ENCODE results near the gene PHF13.
A peak's percentile ranks its signal among the peaks of the same experiment; 100 is the strongest.
"Not testable (repeated sequence)": the region's sequence is repeated elsewhere in the genome, so short reads cannot be mapped to it uniquely, and the experiment has no call there.

The PHF13 gene

DNA sequence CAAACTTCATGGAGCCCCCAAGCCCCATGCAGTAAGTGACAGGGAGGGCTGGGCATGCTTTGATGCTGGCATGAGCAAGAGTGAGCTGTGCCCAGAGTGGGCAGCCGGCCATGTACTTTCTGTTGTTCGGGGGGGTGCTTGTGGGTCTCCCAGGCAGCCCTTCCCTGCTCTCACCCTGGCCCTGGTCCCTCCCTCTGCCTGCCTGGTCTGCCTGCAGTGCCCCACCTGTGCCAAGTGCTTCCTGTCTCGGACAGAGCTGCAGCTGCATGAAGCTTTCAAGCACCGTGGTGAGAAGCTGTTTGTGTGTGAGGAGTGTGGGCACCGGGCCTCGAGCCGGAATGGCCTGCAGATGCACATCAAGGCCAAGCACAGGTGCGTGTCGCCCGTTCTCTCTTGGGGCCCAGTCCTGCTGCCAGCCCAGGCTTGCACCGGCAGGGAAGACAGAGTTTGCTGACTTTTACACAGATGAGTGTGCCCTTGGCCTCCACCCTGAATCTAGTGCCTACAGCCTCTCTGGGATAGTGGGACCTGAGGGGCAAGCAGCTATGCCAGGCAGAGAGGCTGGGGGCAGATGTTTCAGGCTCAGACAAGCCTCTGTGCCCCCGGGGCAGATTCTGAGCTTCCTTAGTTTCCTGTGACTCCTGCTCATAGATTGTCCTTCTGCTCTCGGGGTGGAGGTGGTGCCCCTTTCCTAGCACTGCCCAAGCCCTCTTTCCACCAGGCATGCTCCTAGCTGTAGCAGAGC lies 26.1 kb upstream of the PHF13 start:
- DNase-seq (ENCODE audit: low read depth in 2 of 2): no peak

DNA sequence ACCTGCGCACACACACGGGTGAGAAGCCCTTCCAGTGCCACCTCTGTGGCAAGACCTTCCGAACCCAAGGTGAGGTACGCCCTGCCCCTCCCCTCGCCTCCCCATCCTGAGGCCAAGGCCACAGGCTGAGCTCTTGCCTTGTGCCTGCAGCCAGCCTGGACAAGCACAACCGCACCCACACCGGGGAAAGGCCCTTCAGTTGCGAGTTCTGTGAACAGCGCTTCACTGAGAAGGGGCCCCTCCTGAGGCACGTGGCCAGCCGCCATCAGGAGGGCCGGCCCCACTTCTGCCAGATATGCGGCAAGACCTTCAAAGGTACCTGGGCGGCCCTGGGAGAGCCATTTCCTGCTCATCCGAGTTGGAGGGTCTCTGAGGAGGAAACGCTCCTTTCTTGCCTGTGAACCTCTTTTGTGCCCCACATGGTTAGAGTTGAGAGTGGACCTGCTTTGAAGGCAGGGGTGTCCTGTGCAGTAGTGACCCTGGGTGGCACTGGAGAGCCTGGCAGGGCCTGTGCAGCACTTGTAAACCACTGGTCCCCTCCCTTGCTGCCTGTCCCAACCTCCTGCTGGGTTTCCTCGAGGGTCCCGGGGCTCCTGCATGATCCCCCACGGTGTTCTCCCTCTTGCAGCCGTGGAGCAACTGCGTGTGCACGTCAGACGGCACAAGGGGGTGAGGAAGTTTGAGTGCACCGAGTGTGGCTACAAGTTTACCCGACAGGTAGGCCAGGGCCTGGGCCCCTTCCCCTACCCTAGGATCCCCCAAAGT lies 25.2 kb upstream of the PHF13 start:
- DNase-seq (ENCODE audit: low read depth in 2 of 2): no peak

- no peak for DNase-seq (ENCODE audit: low read depth in 2 of 2)
Measured at GRCh38 chr1:6588893-6589520, 24.5 kb upstream of the PHF13 start.

DNA sequence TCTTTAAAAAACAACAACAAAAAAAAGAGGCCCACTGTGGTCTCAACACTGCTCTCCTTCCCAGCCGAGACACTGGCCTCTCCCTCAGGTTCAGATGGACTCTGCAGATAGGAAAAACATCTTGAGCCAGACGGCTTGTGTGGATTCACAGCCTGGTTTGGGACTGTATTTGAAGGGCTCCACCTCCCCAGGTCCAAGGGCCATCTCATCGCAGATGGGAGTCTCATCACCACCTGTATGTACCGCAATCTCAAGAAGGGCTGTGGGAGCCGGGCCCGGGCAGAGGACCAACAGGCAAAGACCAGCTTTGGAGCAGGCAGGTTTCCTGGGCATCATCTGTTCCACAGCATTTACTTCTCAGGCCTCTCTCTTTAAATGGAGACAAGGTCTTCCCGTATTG lies 23.5 kb upstream of the PHF13 start:
- no peak for DNase-seq (ENCODE audit: low read depth in 2 of 2)

DNA sequence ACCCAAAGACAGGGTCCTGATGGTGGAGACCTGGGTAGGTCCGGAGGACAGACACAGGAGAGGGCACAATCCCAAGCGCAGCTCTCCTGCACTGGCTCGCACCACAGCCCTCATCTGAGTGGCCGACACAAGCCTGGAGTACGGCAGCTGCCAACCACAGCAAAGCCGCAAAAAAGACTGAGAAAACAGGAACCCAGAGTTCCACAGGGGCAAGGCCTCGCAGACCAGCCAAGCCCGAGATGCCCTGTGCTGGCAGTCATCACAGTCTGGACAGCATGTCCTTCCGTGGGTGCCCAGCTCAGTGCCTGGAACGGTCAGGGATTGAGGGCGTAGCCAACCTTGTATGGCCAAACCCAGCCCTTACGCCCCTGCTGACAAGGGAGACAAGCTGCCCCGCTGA lies 22.3 kb upstream of the PHF13 start:
- DNase-seq (ENCODE audit: low read depth in 2 of 2): no peak

- DNase-seq (ENCODE audit: low read depth in 2 of 2): no peak
Measured at GRCh38 chr1:6591644-6592043, 21.9 kb upstream of the PHF13 start.

GRCh38 chr1:6592441-6592840 lies 21.1 kb upstream of the PHF13 start:
- DNase-seq (ENCODE audit: low read depth in 2 of 2): no peak

DNA sequence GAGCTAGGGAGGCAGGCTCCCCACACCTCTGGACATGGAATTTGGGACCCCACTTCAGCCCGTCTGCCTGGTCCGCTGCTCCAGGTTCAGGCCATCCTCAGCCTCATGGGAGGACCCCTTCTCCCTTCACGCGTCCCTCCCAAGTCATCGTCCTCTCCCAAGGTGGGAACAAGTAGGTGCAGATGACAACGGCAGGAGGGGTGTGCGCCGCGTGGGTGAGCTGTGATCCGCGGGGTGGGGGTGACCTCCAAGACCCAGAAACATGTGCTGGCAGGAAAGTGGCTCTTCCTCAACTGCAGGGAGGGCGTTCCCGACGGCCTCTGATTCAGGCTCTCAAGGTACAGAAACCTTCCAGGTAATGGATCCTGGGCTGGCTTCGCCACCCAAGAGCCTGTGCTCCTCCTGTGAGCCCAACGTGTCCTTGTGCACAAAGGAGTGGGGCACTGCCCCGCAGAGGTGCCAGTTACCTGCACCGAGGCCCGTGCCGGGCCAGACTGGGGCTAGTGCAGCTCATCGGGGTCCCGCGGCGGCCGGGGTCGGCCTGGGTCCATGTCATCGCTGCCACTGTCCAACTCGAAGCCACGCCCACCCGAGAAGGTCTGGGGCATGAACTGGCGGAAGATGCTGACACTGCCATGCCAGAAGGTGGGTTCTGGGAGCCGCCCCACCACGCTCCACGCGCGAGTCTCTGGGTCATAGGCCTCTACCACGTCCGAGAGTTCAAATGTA lies 20.5 kb upstream of the PHF13 start:
- DNase-seq (ENCODE audit: low read depth in 2 of 2): no peak

DNA sequence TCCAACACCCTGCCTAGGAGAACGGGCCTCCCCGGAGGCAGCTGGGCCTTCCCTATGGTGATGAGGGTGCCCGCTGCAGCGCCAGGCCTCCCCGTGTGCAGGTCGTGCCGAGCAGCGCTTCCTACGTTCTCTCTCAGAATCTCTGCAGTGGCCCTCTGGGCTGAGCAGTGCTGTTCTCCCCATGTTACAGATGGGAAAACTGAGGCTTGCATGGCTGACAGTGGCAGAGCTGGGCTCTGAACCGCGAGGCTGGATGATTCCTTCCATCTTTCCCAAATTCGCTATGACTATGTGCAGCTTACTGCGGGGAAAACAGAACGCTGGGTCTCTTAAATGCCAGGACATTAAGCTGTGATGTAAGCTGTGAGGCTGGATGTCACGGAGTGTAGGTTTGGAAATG lies 19.7 kb upstream of the PHF13 start:
- DNase-seq (ENCODE audit: low read depth in 2 of 2): no peak

DNA sequence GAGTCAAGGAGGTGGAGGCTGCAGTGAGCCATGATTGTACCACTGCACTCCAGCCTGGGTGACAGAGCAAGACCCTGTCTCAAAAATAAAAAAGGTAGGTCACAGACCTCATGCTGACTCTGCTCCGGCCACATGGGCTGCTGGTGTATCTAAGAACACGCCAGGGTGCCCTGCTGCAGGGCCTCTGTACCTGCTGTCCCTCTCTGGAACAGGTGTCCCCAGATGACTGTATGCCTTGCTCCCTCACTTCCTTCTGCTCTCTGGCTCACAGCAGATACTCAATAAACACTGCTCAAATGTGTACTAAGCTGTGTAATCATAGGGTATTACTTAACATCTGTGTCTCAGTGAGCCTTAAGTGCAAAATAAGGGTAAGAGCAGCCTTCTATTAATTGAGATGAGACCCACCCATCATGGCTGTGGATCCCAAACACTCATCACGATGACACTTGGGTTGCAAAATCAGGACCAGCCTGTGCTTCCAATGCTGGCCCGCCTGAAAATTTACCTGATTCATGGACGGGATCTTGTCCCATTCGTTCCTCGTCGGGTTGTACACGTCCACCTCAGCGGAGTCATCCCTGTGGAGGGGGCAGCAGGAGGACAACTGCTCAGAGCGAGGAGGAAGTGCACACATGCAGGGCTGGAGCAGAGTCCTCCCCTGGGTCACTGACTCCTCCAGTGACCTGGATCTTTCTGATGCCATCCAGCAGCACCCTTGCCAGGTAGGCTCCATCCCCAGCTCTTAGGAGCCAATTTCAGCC lies 18.4 kb upstream of the PHF13 start:
- no peak for DNase-seq (ENCODE audit: low read depth in 2 of 2)

DNA sequence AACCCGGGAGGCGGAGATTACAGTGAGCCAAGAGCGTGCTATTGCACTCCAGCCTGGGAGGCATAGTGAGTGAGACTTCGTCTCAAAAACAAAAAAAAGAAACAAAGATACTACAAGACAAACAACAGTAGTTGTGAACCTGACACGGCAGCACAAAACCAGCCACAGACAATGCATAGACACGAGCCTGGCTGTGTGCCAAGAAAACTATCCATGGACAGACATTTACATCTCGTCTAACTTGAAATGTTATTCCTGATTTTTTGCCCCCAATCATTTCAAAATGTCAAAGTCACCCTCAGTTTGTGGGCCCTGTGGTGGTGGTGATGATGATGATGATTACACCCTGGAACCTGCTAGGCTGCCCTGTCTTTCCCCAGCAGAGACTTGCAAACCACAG lies 17.2 kb upstream of the PHF13 start:
- no peak for DNase-seq (ENCODE audit: low read depth in 2 of 2)

GRCh38 chr1:6596886-6597776 lies 16.4 kb upstream of the PHF13 start:
- no peak for DNase-seq (ENCODE audit: low read depth in 2 of 2)

DNA sequence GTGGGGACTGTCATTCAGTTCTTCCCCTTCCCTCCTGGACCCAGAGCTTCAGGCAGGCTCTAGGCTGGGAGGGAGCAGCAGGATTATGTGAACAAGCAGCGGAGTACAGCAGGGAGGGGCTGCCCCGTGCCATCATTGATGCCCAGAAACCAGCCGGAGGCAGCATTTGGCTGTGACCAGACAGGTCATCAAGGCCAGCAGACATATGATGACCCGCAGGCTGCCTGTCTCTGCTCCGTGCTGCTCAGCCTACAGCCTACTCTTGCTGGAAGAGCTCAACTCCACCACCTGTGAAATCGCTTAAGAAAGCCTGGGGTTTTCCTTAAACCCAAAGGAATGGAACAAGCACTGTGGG lies 15.8 kb upstream of the PHF13 start:
- no peak for DNase-seq (ENCODE audit: low read depth in 2 of 2)

DNA sequence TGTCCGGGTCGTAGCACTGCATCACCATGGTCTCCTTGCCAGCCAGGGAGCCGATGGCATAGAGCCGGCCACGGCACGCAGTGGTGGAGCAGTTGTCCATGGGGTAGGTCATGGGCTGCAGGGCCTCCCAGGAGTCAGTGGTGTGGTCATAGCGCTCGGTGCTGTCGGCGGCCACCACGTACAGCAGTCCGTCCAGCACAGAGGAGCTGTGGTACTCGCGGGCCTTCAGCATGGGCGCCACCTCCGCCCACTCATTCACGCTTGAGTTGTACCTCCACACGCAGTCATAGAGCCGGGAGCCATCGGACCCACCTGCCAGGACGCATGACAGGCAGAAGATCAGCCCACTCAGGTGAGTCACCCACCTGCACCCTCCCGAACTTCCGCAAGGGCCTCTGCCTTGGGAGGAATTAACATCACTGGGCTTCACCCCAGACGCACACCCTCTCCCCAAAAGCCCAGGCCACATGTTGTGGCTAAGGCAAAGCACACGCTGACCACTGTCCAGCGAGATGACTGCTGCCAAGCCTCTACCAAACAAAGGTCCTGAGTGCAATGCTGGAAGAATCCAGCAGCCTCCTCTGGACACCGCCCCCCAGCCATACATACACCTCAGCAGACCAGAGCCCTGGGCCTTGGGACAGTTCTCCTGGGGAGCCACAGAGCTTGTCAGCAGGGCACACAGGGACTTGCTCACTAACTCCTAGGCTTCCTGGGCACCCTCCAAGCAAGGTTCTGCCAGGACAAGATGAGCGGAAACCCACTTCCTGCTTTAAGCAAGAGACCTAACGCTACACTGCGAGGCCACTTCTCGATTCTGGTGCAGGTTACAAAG lies 14.2 kb upstream of the PHF13 start:
- DNase-seq (ENCODE audit: low read depth in 2 of 2): peak in 1 of 2 donors; percentile 56

- DNase-seq (ENCODE audit: low read depth in 2 of 2): not testable (repeated sequence)
Measured at GRCh38 chr1:6599991-6600390, 13.5 kb upstream of the PHF13 start.

DNA sequence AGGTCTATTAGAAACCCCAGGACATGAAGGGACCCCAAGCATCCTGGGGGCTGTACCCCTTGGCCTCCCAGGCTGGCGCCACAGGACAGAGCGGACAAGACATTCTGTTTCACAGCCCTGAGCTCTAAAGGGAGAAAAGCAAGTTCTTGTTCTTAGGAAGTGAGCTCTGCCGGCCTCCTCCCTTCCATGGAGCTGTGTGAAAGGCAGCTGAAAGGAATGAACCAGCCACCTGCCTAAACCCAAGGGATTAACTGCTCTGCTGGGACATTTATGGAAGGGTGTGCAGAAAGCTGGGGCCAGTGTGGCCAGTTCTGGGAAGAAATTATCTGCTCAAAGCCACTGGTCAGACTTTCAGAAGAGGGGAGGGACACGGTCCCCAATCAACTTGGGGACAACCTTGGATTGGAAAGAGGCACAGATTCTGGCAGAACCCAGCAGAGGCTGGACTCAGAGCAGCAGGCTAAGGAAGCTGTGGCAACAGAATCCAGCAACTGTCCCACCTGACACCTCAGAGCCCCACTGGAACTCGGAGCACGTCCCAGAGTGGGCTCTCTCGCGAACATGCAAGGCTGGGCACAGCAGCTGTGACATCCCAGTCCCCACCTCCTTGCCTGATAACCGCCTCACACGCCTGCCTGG lies 13.0 kb upstream of the PHF13 start:
- no peak for DNase-seq (ENCODE audit: low read depth in 2 of 2)

DNA sequence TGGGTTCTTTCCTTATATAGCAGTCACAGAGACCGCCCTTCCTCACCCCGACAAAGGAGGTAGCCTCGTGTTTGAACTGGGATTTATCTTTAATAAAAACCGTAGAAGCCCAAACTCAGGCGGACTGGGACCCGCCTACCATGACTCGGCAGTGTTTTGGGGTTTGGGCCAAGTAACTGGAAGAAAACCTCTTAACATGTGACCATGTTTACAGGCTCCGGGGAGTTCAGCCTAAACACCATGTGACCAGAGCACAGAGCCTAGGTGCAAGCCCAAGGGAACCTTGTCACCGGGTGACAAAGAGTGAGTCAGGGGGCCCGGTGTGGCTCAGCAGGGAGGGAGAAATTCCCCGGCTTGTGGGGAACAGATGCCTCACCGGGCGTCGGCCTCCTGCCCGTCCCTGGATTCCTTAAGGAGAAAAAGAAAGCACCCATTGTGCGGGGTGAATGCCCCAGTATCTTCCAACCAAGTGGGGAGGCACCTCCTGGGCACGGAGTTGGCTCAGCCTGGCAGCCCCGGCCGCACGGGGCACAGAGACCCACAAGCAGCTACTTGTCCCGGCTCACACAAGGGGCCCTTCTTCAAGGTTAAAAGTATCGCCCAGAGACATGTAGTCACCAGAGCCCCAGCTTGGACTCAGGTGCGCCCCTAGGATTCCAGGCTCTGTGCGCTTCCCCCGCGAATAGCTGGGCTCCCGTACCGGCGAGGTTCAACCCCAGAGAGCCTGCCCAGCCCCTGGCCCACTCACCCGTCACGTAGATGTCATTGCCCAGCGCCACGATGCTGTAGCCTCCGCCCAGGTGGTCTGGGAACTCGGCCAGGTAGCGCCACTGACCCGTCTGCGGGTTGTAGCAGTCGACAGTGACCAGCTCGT lies 12.2 kb upstream of the PHF13 start:
- peak; percentile 74 to 81 for DNase-seq (ENCODE audit: low read depth in 2 of 2)
